OCI-LY7 (cell line): ENCODE data around the gene SUSD4. TPM values are rescaled to one million over a fixed set of nuclear protein-coding genes. Genes with fewer than 3 reads are reported as not detected.

ENCODE experiments used
- BruUV-seq: library from RNA; stranded (reverse); fragments of 400-500 nt; replicated peaks from 2 replicates; lab custom pipeline; 2021; lab: Mats Ljungman, UMichigan
- CTCF ChIA-PET: fragments of 300-600 bp; sonication (Branson Sonifier 250); formaldehyde crosslinking; loops from one replicate; lab custom pipeline; 2022; ENCODE audit warnings: antibody characterized with exemption; ENCODE audit not compliant: unreplicated experiment; lab: Charles Lee
- POLR2A ChIA-PET: fragments of 300-600 bp; sonication (Branson Sonifier 250); formaldehyde crosslinking; loops from one replicate; lab custom pipeline; 2022; ENCODE audit warnings: antibody characterized with exemption; lab: Charles Lee
- DNase-seq: peaks from one replicate; pipeline ENCODE4 v3.0.0-alpha.2; 2015; ENCODE audit warnings: low spot score
- H2AFZ ChIP-seq: fragments of 200-600 bp; sonication (generic), shearing (Covaris generic); 2 replicates; pipeline ENCODE4 v1.6.1; 2014; ENCODE audit warnings: mild to moderate bottlenecking, antibody characterized with exemption, low read length, moderate library complexity
- H3K27ac ChIP-seq: fragments of 200-600 bp; sonication (generic); 2 replicates; pipeline ENCODE4 v1.5.1; 2014; ENCODE audit warnings: mixed run types, low read depth, mild to moderate bottlenecking, moderate library complexity, low read length, inconsistent platforms; ENCODE audit not compliant: poor library complexity, severe bottlenecking
- H3K36me3 ChIP-seq: fragments of 200-600 bp; sonication (generic); 2 replicates; pipeline ENCODE4 v1.6.1; 2014; ENCODE audit warnings: mild to moderate bottlenecking, antibody characterized with exemption, low read length, moderate library complexity, mixed read lengths; ENCODE audit not compliant: insufficient read depth
- H3K4me1 ChIP-seq: fragments of 200-600 bp; sonication (generic); 2 replicates; pipeline ENCODE4 v1.5.1; 2014; ENCODE audit warnings: mild to moderate bottlenecking, low read length; ENCODE audit not compliant: insufficient read depth, poor library complexity, severe bottlenecking
- H3K4me2 ChIP-seq: fragments of 200-600 bp; sonication (generic); 2 replicates; pipeline ENCODE4 v1.6.1; 2014; ENCODE audit warnings: mild to moderate bottlenecking, low read length
- H3K4me3 ChIP-seq: fragments of 200-600 bp; sonication (generic); 2 replicates; pipeline ENCODE4 v1.5.1; 2014; ENCODE audit warnings: mild to moderate bottlenecking, low read depth, low read length; ENCODE audit not compliant: poor library complexity, severe bottlenecking
- H3K79me2 ChIP-seq: fragments of 200-600 bp; sonication (generic); 2 replicates; pipeline ENCODE4 v1.6.1; 2016; ENCODE audit warnings: low read depth, mild to moderate bottlenecking, low read length, moderate library complexity, mixed read lengths; ENCODE audit not compliant: insufficient read depth
- H3K9me2 ChIP-seq: fragments of 200-600 bp; sonication (generic); 2 replicates; pipeline ENCODE4 v1.6.1; 2016; ENCODE audit warnings: mild to moderate bottlenecking, low read length, mixed read lengths; ENCODE audit not compliant: insufficient read depth
- H3K9me3 ChIP-seq: fragments of 200-600 bp; sonication (generic); 2 replicates; pipeline ENCODE4 v1.6.1; 2014; ENCODE audit warnings: mild to moderate bottlenecking, mixed run types, low read length, mixed read lengths
- H4K20me1 ChIP-seq: fragments of 200-600 bp; sonication (generic); 2 replicates; pipeline ENCODE4 v1.6.1; 2014; ENCODE audit warnings: mild to moderate bottlenecking, antibody characterized with exemption, low read length, moderate library complexity, mixed read lengths; ENCODE audit not compliant: insufficient read depth
- CTCF ChIP-seq: fragments of 200-600 bp; sonication (generic); conservative IDR thresholded peaks from 2 replicates; pipeline ENCODE4 v1.5.1; 2014; ENCODE audit warnings: mild to moderate bottlenecking, antibody characterized with exemption, low read length, moderate library complexity, mixed read lengths
- EZH2phosphoT487 ChIP-seq: fragments of 200-600 bp; sonication (generic); IDR thresholded peaks from 2 replicates; pipeline ENCODE4 v1.6.1; 2018; ENCODE audit warnings: low read depth, borderline replicate concordance, mild to moderate bottlenecking, mixed run types, antibody characterized with exemption, low read length, moderate library complexity, mixed read lengths
- intact Hi-C: fragments of 100-400 bp; cut with micrococcal nuclease; formaldehyde crosslinking; loops from one replicate; pipeline ENCODE4 v1.10.0; 2022; ENCODE audit not compliant: unreplicated experiment
- total RNA-seq, 2 experiments: library from RNA; depleted of rRNA in 1 of 2; stranded (reverse); fragments of >200 nt in 1 of 2; shearing (Covaris generic) in 1 of 2; gene quantifications; 2 replicates each; pipeline ENCODE4 v1.2.3, GENCODE V29; 2014 to 2022

SUSD4 gene
- total RNA-seq, 2 experiments from 2014 or later, result 0.42 TPM; not detected in 1

GRCh38 chr1:223394242-223394641, 30.3 kb upstream of the SUSD4 start:
- H3K4me1 ChIP-seq, result no peaks in the 10 kb centered on the region
- ChIA-PET CTCF (no interaction called here), POLR2A (no interaction called here)
- no peaks in the 10 kb centered on the region for H3K36me3 ChIP-seq
- no peaks in the 10 kb centered on the region for H3K79me2 ChIP-seq
- no peak for DNase-seq
- no peak for TF ChIP-seq CTCF
- no peak for TF ChIP-seq EZH2phosphoT487
- H2AFZ ChIP-seq, result no peak overlapping the region
- BruUV-seq, result no TSS peak
- no peaks in the 10 kb centered on the region for H3K9me2 ChIP-seq
- H3K4me2 ChIP-seq, result no peak overlapping the region
- no peak overlapping the region for H3K27ac ChIP-seq
- no peaks in the 10 kb centered on the region for H3K9me3 ChIP-seq
- intact Hi-C loops, result no loop called here
- no peak overlapping the region for H3K4me3 ChIP-seq
- no peaks in the 10 kb centered on the region for H4K20me1 ChIP-seq

DNA sequence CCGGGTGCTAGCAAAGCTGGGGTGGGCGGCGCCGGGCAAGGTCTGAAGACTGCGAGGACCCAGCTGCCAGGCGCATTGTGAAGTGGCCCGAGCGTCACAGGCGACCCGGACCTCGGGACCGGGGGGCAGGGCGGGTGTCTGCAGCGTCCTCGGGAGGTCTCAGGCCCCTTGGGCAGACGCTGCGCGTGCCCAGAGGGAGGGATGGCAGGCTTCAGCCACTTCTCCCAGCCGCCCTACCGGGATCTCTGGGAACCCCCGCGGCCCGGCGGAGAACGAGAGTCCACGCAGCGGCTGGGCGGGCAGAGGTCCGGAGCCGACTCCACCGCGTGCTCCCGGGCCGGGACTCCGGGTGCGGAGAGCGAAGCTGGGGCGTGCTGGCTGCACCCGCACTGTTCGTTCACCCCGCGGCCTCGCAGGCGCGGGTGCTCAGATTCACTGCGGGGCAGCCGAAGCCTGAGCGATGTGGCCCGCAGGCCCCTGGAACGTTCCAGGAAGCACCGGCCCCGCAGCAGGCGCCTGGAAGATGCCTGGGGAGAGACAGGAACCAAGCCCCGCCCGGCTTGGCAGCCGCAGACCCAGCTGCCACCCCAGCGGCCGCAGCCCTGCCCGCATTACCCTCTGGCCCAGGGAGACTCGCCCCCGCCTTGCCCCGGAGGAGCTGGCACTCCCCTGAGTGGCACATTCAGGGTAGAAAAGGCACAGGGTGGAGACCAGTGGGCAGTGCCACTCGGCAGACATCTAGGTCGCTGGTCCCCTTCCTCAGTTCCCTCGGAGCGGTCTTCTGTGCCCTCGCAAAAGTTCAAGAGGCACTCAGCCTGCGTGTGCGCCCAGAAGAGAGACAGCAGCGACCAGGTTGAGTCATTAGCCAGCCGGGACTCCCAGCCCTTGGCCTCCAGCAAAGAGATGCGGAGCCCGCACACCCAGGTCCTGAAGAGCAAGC, 29.6 kb upstream of the SUSD4 start, which contains the start of gene CCDC185:
Gene CCDC185, plus strand, starts transcription at position 141 of the 940 bp plus-strand sequence. Its CDS starts 61 bp downstream, at position 202.
- no peak for TF ChIP-seq EZH2phosphoT487
- no peak for TF ChIP-seq CTCF
- intact Hi-C loops, result no loop called here
- no peaks in the 10 kb centered on the region for H3K79me2 ChIP-seq
- no peaks in the 10 kb centered on the region for H4K20me1 ChIP-seq
- H3K36me3 ChIP-seq, result no peaks in the 10 kb centered on the region
- no peak within 1 kb of the TSS for H3K4me3 ChIP-seq
- CTCF ChIA-PET, result no interaction called here
- no peaks in the 10 kb centered on the region for H3K4me1 ChIP-seq
- POLR2A ChIA-PET, result no interaction called here
- no peak within 1 kb of the TSS for H3K27ac ChIP-seq
- no peak within 1 kb of the TSS for H2AFZ ChIP-seq
- H3K4me2 ChIP-seq, result no peak within 1 kb of the TSS
- no TSS peak for BruUV-seq
- no peak for DNase-seq
- no peaks in the 10 kb centered on the region for H3K9me2 ChIP-seq
- no peaks in the 10 kb centered on the region for H3K9me3 ChIP-seq

GRCh38 chr1:223390618-223391017, 26.6 kb upstream of the SUSD4 start:
- no peaks in the 10 kb centered on the region for H3K9me3 ChIP-seq
- H3K9me2 ChIP-seq, result no peaks in the 10 kb centered on the region
- H3K4me1 ChIP-seq, result no peaks in the 10 kb centered on the region
- no TSS peak for BruUV-seq
- CTCF ChIA-PET, result no interaction called here
- no peak overlapping the region for H3K4me3 ChIP-seq
- intact Hi-C loops, result no loop called here
- no peak for TF ChIP-seq CTCF
- no peak for TF ChIP-seq EZH2phosphoT487
- no peak overlapping the region for H2AFZ ChIP-seq
- H3K27ac ChIP-seq, result no peak overlapping the region
- H3K79me2 ChIP-seq, result no peaks in the 10 kb centered on the region
- no peaks in the 10 kb centered on the region for H3K36me3 ChIP-seq
- no peaks in the 10 kb centered on the region for H4K20me1 ChIP-seq
- POLR2A ChIA-PET, result no interaction called here
- H3K4me2 ChIP-seq, result no peak overlapping the region
- DNase-seq, result no peak
